Measurements from ENCODE around the gene KIFAP3. TPM values are rescaled to one million over a fixed set of nuclear protein-coding genes. Genes with fewer than 3 reads are reported as not detected.

Gene KIFAP3
- total and polyA plus RNA-seq, 2 donors (not counting 1 experiment from before 2014, with no cell fraction given), result 30.2 to 42.9 TPM

DNA sequence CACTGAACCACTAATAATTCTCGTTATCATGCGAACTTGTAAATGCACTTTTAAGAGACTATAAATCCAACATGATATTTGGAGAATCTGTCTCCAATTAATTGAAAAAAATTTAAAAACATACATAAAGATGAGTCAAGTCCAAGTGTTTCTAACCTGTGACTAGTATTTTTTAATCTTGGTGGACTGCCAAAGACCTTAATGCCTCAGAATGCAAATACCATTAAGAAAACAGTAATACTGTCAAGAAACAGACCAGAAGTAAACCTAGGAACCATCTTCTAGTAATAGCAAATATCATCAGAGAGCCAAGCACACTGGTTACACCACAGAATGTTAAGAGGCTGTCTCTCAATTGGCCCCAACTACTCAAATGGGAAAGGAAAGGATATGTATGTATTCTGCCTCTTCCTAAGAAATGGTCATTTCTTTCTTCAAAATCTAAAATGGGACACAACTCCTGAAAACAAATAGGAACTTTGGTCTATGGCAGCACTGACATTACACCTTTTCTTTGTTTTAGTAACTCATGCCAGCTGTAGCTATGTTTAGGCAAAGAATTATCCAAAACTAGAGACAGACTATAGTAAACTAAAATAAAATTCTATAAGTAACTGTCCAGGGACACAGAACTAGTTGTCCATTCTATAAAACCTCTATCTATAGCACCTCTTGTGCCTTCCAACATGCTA is 196.5 kb downstream of the KIFAP3 start:
- no peak overlapping the region for H2AFZ ChIP-seq (ENCODE audit: low read length)
- no peaks in the 10 kb centered on the region for H3K9me3 ChIP-seq (ENCODE audit: control insufficient read depth, insufficient read depth, low read depth, low read length)
- peaks cover 2% of the 10 kb centered on the region for H4K20me1 ChIP-seq (ENCODE audit: control insufficient read depth, extremely low read depth, insufficient read depth, low read length)
- no peak overlapping the region for H3K9ac ChIP-seq (ENCODE audit: insufficient read depth, low read length)
- H3K4me2 ChIP-seq (ENCODE audit: extremely low read depth, insufficient read depth, low read length), result no peak overlapping the region
- no peak overlapping the region for H3K27ac ChIP-seq (ENCODE audit: insufficient read depth, low read length)
- H3K4me1 ChIP-seq (ENCODE audit: control insufficient read depth, extremely low read depth, insufficient read depth, low read length), result no peaks in the 10 kb centered on the region
- TF ChIP-seq EZH2 (IDR thresholded peaks at IDR 0.05; ENCODE audit: low read length, missing control alignments), result no peak
- TF ChIP-seq, protein P1, sequence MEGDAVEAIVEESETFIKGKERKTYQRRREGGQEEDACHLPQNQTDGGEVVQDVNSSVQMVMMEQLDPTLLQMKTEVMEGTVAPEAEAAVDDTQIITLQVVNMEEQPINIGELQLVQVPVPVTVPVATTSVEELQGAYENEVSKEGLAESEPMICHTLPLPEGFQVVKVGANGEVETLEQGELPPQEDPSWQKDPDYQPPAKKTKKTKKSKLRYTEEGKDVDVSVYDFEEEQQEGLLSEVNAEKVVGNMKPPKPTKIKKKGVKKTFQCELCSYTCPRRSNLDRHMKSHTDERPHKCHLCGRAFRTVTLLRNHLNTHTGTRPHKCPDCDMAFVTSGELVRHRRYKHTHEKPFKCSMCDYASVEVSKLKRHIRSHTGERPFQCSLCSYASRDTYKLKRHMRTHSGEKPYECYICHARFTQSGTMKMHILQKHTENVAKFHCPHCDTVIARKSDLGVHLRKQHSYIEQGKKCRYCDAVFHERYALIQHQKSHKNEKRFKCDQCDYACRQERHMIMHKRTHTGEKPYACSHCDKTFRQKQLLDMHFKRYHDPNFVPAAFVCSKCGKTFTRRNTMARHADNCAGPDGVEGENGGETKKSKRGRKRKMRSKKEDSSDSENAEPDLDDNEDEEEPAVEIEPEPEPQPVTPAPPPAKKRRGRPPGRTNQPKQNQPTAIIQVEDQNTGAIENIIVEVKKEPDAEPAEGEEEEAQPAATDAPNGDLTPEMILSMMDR (conservative IDR thresholded peaks at IDR 0.05 in 1 of 2, IDR thresholded peaks at IDR 0.05 in 1 of 2; ENCODE audit: low read depth in 1 of 2, low read length in 2 of 2), result no peak
- DNase-seq (ENCODE audit: low read depth in 2 of 2), result peak; percentile 6 to 49
- peaks cover under 1% of the 10 kb centered on the region for H3K36me3 ChIP-seq (ENCODE audit: control insufficient read depth, insufficient read depth, low read length)
- H3K79me2 ChIP-seq (ENCODE audit: control insufficient read depth, insufficient read depth, low read length), result no peaks in the 10 kb centered on the region
- H3K27me3 ChIP-seq (ENCODE audit: control insufficient read depth, insufficient read depth, low read length), result no peaks in the 10 kb centered on the region
- H3K4me3 ChIP-seq (replicated peaks in 1 of 4; ENCODE audit: control extremely low read depth in 1 of 4, insufficient read depth in 1 of 4, low read depth in 3 of 4, low read length in 4 of 4), result no peak overlapping the region

DNA sequence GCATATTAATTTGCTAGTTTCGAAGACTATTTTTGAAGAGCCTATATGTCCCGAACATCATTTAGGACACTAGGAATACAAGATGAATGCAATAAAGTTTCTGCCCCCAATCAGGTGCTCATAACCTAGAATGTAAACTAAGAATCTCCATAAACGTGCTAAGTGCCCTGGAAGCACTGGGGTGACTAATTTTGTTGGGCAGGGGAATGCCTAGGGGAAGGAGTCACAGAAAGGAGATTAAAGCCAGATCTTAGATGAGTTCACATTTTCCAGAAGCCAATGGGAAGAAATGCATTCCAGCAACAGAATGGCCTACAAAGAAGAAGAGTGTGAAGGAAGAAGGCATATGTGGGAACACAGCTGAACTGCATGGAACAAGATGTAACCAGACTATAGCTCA is 200.3 kb downstream of the KIFAP3 start:
- no peak overlapping the region for H3K4me3 ChIP-seq (replicated peaks in 1 of 4; ENCODE audit: control extremely low read depth in 1 of 4, insufficient read depth in 1 of 4, low read depth in 3 of 4, low read length in 4 of 4)
- H4K20me1 ChIP-seq (ENCODE audit: control insufficient read depth, extremely low read depth, insufficient read depth, low read length), result peaks cover 2% of the 10 kb centered on the region
- no peaks in the 10 kb centered on the region for H3K4me1 ChIP-seq (ENCODE audit: control insufficient read depth, extremely low read depth, insufficient read depth, low read length)
- H3K4me2 ChIP-seq (ENCODE audit: extremely low read depth, insufficient read depth, low read length), result no peak overlapping the region
- no peaks in the 10 kb centered on the region for H3K79me2 ChIP-seq (ENCODE audit: control insufficient read depth, insufficient read depth, low read length)
- peak; percentile 26 to 86 for DNase-seq (ENCODE audit: low read depth in 2 of 2)
- H3K9me3 ChIP-seq (ENCODE audit: control insufficient read depth, insufficient read depth, low read depth, low read length), result no peaks in the 10 kb centered on the region
- peaks cover 14% of the 10 kb centered on the region for H3K36me3 ChIP-seq (ENCODE audit: control insufficient read depth, insufficient read depth, low read length)
- no peak overlapping the region for H3K27ac ChIP-seq (ENCODE audit: insufficient read depth, low read length)
- no peaks in the 10 kb centered on the region for H3K27me3 ChIP-seq (ENCODE audit: control insufficient read depth, insufficient read depth, low read length)
- H2AFZ ChIP-seq (ENCODE audit: low read length), result no peak overlapping the region
- TF ChIP-seq, protein P1 (conservative IDR thresholded peaks at IDR 0.05 in 1 of 2, IDR thresholded peaks at IDR 0.05 in 1 of 2; ENCODE audit: low read depth in 1 of 2, low read length in 2 of 2), result no peak
- TF ChIP-seq EZH2 (IDR thresholded peaks at IDR 0.05; ENCODE audit: low read length, missing control alignments), result no peak
- no peak overlapping the region for H3K9ac ChIP-seq (ENCODE audit: insufficient read depth, low read length)

GRCh38 chr1:169873582-169874199 is 200.8 kb downstream of the KIFAP3 start:
- DNase-seq (ENCODE audit: low read depth in 2 of 2), result peak; percentile 33 to 35
- no peak overlapping the region for H3K4me2 ChIP-seq (ENCODE audit: extremely low read depth, insufficient read depth, low read length)
- no peaks in the 10 kb centered on the region for H3K27me3 ChIP-seq (ENCODE audit: control insufficient read depth, insufficient read depth, low read length)
- no peak overlapping the region for H2AFZ ChIP-seq (ENCODE audit: low read length)
- H3K36me3 ChIP-seq (ENCODE audit: control insufficient read depth, insufficient read depth, low read length), result peaks cover 14% of the 10 kb centered on the region
- no peaks in the 10 kb centered on the region for H3K4me1 ChIP-seq (ENCODE audit: control insufficient read depth, extremely low read depth, insufficient read depth, low read length)
- no peak overlapping the region for H3K27ac ChIP-seq (ENCODE audit: insufficient read depth, low read length)
- H3K9ac ChIP-seq (ENCODE audit: insufficient read depth, low read length), result no peak overlapping the region
- H4K20me1 ChIP-seq (ENCODE audit: control insufficient read depth, extremely low read depth, insufficient read depth, low read length), result peaks cover 2% of the 10 kb centered on the region
- TF ChIP-seq, protein P1 (conservative IDR thresholded peaks at IDR 0.05 in 1 of 2, IDR thresholded peaks at IDR 0.05 in 1 of 2; ENCODE audit: low read depth in 1 of 2, low read length in 2 of 2), result no peak
- TF ChIP-seq EZH2 (IDR thresholded peaks at IDR 0.05; ENCODE audit: low read length, missing control alignments), result no peak
- no peaks in the 10 kb centered on the region for H3K79me2 ChIP-seq (ENCODE audit: control insufficient read depth, insufficient read depth, low read length)
- no peak overlapping the region for H3K4me3 ChIP-seq (replicated peaks in 1 of 4; ENCODE audit: control extremely low read depth in 1 of 4, insufficient read depth in 1 of 4, low read depth in 3 of 4, low read length in 4 of 4)
- no peaks in the 10 kb centered on the region for H3K9me3 ChIP-seq (ENCODE audit: control insufficient read depth, insufficient read depth, low read depth, low read length)
